Measurements from ENCODE around the gene GBX1. TPM values are rescaled to one million over a fixed set of nuclear protein-coding genes. Genes with fewer than 3 reads are reported as not detected.

GBX1 gene
- total RNA-seq, 1 donor from 2014 or later: not detected

DNA sequence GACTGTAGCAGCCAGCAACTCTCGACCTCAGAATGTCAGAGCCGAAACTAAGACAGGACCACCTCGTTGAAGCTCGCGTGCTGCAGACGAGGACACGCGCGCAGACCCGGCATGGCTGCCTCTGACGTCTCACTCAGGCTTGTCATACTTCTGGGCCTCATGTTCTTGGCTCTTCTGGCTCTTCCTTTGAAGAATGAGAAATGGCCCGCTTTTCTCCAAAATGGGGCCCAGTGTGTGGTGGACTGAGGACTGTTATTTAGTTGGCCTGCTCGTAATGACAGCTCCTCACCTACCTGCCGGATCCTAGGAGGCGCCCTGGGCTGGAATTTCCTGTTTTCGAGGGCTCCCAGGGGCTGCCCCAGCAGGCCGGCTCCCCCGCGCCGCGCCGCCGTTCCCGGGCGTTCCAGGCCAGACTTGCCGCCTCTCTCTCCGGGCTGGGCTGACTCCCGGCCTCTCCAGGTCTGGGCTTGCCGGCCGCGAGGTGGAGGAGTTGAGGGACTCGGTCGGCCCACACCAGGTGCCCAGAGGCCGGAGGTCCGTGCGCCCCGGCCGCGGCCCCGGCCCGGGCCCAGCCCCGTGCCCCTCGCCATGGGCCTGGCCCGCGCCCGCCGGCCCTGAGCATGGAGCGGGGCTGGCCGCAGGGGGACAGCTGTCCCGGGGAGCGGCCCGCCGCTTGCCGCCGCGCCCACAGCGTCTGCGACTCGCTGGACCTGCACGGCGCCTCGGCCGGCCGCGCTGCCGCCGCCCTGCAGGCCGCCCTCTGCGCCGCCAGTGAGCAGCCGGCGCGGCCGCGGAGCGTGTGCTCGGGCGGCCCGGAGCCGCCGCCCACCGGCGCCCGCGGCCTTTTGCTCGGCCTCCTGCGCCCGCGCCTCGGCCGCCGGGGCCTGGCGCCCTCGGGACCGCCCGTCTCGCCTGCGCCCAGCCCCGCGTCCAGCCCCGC is 53.1 kb downstream of the GBX1 start:
- H3K27me3 Mint-ChIP-seq (ENCODE audit: insufficient read depth): peaks cover 17% of the 10 kb centered on the region
- DNase-seq (ENCODE audit: low spot score): no peak
- no peaks in the 10 kb centered on the region for H3K4me1 Mint-ChIP-seq (ENCODE audit: low read depth)
- no peaks in the 10 kb centered on the region for H3K9me3 Mint-ChIP-seq
- peaks cover 4% of the 10 kb centered on the region for H3K36me3 Mint-ChIP-seq (ENCODE audit: low read depth)
- H3K4me3 Mint-ChIP-seq: no peak overlapping the region
- H3K27ac Mint-ChIP-seq: no peak overlapping the region
- intact Hi-C loops (cut with micrococcal nuclease): loop anchor here (1.0 kb wide), 1 partner anchor 216 kb away; no protein-coding TSS in a partner anchor

DNA sequence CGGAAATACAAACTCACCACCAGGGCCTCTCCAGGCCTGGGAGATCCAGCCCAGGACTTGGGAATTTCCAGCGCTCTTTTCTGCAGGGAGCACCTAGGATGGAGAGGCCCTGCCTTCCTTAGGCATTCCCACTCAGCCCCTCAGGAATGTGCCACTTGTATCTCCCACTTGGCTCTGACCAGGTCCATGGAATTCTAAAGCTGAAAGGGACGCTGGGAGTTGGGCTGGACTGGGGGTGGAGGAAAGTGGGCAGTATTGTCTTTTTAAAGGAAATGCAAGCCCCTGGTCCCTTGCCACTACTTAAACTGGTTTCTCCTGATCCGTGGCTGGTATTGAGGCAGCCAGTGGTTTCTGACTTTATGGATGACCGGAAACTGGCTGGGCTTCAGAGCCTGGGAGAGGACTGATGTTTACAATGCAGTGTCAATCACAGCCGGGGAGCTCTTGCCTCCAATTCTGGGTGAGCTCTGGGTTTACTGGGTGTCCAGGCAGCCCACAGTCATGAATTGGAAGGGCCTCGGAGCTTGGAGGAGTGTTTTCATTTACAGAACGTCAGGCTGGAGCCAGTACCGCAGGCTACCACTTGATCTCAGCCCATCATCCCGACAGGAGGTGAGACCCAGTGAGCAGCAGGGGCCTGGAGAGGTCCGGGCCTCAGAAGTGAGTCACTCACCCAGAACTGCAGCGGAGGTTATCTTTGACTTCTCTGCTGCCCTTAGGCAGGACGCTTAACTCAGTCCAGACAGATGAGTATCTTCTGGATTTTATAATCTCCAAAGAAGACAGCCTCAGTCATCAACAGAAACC is 53.9 kb downstream of the GBX1 start:
- intact Hi-C loops (cut with micrococcal nuclease): no loop called here
- H3K4me3 Mint-ChIP-seq: no peak overlapping the region

DNA sequence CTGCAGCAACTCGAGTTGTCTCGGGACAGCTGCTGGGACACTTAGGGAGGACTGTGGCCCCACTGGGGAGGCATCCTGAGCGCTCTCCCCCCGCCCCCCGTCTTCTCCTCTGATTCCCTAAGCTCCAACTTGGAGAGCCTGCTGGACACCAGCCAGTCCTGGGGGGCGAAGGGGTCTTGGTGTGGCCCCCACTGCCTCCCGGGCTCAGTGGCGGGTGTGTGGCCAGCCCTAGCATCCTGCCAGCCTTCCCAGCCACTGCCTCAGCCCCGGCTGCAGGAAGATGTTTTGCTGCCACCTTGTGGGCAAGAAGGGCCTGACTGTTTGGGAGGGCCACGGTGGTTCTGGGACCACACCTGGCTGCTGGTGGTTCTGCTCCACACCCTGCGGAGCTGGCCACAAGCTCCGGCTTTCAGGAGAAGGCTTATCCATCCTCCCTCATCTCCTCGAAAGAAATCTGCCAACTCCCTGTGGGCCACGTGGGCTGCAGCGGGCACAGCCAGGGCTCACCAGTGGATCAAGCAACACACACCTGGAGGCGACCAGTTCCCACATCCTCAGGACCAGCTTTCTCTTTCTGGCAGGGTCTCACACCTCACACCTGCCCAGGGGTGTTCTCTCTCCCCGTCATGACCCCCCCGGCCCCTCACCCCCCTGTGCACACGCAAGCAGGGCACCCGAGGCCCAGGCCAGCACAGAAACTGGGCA is 56.4 kb downstream of the GBX1 start:
- no peak overlapping the region for H3K27ac Mint-ChIP-seq

More for the DNA sequence above, 53.9 kb downstream of the GBX1 start:
- H3K27me3 Mint-ChIP-seq (ENCODE audit: insufficient read depth): peaks cover 17% of the 10 kb centered on the region
- H3K4me1 Mint-ChIP-seq (ENCODE audit: low read depth): no peaks in the 10 kb centered on the region
- no peaks in the 10 kb centered on the region for H3K36me3 Mint-ChIP-seq (ENCODE audit: low read depth)
- DNase-seq (ENCODE audit: low spot score): no peak
- H3K9me3 Mint-ChIP-seq: no peaks in the 10 kb centered on the region
- no peak overlapping the region for H3K27ac Mint-ChIP-seq

DNA sequence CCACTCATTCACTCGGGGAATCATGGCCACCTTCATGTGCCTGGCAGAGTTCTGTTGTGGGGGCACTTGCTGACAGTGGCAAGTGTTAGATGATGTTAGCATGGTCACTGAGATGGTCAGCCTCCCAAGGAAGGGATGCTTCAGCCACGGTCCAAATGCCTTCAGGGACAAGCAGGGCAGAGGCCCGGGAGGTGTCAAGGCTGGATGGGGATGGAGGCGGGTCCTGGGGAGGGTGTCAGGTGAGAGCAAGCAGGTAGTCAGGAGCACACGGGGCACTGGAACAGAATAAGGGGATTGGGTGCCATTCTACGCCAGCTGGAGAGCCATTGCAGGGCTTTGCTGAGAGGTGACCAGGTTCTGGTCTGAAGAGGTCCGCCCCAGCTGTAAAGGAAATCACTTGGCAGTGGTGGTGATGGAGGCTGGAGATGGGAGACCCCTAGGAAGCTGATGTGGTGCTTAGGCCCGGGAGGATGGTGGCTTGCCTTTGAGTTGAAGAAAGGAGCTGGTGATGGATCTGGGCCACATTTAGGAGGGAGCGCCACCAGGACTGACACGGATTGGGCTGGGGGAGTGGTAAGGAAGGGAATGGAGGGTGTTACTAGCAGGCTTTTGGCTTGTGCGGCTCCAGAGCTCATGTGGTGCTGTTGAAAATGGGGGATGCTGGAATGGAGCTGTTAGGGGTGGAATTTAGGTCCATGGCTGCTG is 57.1 kb downstream of the GBX1 start:
- Mint-ChIP-seq H3K27ac (no peak overlapping the region), H3K36me3 (ENCODE audit: low read depth) (no peaks in the 10 kb centered on the region), H3K9me3 (no peaks in the 10 kb centered on the region), H3K4me1 (ENCODE audit: low read depth) (no peaks in the 10 kb centered on the region), H3K27me3 (ENCODE audit: insufficient read depth) (peaks cover 19% of the 10 kb centered on the region), H3K4me3 (no peak overlapping the region)
- DNase-seq (ENCODE audit: low spot score): no peak
- intact Hi-C loops (cut with micrococcal nuclease): loop anchor here (2.0 kb wide), 1 partner anchor 82 kb away; the partner anchor contains the start of gene ABCB8

More for the DNA sequence above, 56.4 kb downstream of the GBX1 start:
- H3K36me3 Mint-ChIP-seq (ENCODE audit: low read depth): no peaks in the 10 kb centered on the region
- no peaks in the 10 kb centered on the region for H3K9me3 Mint-ChIP-seq
- H3K4me1 Mint-ChIP-seq (ENCODE audit: low read depth): no peaks in the 10 kb centered on the region
- no peak overlapping the region for H3K4me3 Mint-ChIP-seq
- intact Hi-C loops (cut with micrococcal nuclease): loop anchor here (1.0 to 2.0 kb wide), 6 partner anchors 24 to 333 kb away; partner anchors contain the start of genes ABCB8 and SLC4A2
- H3K27me3 Mint-ChIP-seq (ENCODE audit: insufficient read depth): peaks cover 17% of the 10 kb centered on the region
- peak; percentile 55 for DNase-seq (ENCODE audit: low spot score)

DNA sequence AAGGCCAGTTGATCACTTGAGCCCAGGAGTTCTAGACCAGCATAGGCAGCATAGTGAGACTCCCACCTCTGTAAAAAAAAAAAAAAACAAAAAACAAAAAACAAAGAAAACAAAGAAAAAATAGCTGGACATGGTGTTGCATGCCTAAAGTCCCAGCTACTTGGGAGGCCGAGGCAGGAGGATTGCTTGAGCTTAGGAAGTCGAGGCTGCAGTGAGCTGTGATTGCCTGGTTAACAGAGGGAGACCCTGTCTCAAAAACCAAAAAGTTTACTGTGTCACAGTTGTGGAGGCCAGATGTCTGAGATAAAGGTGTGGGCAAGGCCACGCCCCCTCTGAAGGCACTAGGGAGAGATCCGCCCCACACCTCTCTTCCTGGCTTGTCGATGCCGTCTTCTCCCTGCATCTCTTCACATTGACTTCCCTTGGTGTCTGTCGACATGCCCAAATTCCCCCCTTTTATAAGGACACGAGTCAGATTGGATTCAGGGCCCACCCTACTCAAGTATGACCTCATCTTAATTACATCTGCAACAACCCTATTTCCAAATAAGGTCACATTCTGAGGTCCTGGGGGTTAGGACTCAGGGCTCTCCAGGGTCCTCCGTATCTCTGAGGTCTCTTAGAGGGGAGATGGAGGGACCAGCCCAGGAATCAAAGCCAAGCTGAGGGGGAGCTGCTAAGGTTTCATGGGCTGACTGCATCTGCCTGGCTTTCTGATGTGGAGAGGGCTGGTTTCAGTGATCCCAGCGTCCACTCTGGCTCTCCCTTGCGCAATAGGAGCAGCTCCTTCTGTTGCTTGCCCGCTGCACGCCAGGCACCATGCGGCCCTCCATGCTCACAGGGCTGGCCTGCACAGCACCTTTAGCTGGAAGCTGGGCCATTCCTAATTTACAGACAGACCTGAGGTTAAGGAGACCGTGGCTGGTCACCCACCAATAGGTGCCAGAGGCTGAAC is 58.1 kb downstream of the GBX1 start:
- Mint-ChIP-seq H3K27me3 (ENCODE audit: insufficient read depth) (peaks cover 19% of the 10 kb centered on the region), H3K36me3 (ENCODE audit: low read depth) (no peaks in the 10 kb centered on the region), H3K27ac (no peak overlapping the region), H3K9me3 (no peaks in the 10 kb centered on the region), H3K4me3 (no peak overlapping the region), H3K4me1 (ENCODE audit: low read depth) (no peaks in the 10 kb centered on the region)
- DNase-seq (ENCODE audit: low spot score): no peak
- intact Hi-C loops (cut with micrococcal nuclease): loop anchor here (2.0 kb wide), 1 partner anchor 81 kb away; the partner anchor contains the start of gene ABCB8

DNA sequence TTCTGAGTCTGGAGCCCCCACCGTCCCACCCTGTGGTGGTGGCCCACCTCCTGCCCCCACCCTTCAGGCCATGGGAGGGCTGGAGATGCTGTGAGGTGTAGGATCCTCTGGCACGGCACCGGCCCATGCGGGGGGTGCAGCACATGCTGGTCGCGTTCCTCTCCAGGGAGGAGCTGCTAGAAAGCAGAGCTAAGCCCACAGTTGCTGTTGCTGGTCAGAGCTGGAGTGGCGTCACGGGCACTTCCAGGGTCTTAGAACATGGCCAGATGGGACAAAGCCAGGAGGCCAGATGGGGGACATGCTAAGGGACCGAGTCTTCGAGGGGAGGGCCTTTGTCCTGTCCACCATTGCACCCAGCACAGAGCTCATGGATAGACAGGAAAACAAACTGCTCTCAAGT is 59.6 kb downstream of the GBX1 start:
- no peaks in the 10 kb centered on the region for H3K4me1 Mint-ChIP-seq (ENCODE audit: low read depth)
- H3K9me3 Mint-ChIP-seq: no peaks in the 10 kb centered on the region
- intact Hi-C loops (cut with micrococcal nuclease): no loop called here

DNA sequence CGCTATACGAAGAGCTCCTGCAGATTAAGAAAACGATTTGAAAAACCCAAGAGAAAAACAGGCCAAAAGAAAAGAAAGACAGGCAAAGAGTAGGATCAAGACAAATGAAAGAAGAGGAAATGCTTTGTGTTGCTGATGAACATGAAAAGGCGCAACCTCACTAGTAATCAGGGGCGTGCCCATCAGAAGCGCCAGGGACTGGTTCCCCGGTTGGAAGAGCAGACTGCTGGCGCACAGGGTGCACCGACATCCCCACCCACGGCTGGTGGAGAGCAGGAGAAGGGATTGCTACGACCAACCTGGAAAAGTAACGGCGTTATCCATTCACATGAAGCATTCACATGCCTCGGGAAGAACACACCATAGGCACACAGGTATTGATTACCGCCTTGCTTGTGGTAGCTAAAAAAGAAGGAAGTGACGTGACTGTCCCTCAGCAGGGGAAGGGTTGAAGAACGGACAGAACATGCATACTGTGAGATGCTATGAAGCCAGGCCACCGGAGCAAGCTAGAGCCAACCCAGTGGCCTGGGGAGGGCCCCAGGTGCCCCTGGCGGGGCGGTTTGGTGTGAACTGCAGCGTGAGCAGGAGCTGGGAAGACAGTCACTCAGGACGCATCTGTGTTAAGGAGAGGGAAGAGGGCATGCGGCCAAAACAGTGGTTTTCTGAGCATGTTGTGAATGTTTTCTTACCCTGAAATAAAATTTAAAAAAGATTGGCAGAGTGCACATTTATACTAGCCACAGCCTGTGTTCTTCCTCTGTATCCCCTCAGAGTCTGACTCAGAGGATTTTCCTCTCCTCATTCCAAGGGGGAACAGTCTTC is 62.9 kb downstream of the GBX1 start:
- no peaks in the 10 kb centered on the region for H3K36me3 Mint-ChIP-seq (ENCODE audit: low read depth)
- H3K27ac Mint-ChIP-seq: no peak overlapping the region
- no peaks in the 10 kb centered on the region for H3K9me3 Mint-ChIP-seq
- H3K4me3 Mint-ChIP-seq: no peak overlapping the region
- H3K4me1 Mint-ChIP-seq (ENCODE audit: low read depth): no peaks in the 10 kb centered on the region
- H3K27me3 Mint-ChIP-seq (ENCODE audit: insufficient read depth): peaks cover 3% of the 10 kb centered on the region
- intact Hi-C loops (cut with micrococcal nuclease): no loop called here
- no peak for DNase-seq (ENCODE audit: low spot score)

More for the DNA sequence above, 59.6 kb downstream of the GBX1 start:
- Mint-ChIP-seq H3K36me3 (ENCODE audit: low read depth) (no peaks in the 10 kb centered on the region), H3K27ac (no peak overlapping the region), H3K4me3 (no peak overlapping the region), H3K27me3 (ENCODE audit: insufficient read depth) (peaks cover 6% of the 10 kb centered on the region)
- no peak for DNase-seq (ENCODE audit: low spot score)

DNA sequence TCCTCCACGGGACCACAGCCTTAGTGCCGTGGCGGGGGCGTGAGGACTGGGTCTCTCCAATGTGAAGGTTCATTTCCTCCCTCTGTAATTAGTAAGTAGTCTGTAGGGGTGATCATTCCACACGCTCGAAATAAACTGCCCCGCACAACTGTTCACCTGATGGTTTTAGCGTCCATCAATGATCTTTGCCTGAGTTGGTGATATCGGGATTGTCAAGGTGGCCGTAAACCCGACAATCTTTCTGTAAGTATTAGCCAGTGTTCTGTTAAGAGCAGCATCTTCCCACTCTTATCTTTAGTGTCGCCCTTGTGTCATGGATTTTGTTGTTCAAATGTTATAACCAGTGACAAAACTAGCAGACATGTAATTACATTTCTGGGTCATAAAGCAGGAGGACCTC is 63.5 kb downstream of the GBX1 start:
- no peaks in the 10 kb centered on the region for H3K9me3 Mint-ChIP-seq
- intact Hi-C loops (cut with micrococcal nuclease): no loop called here
- DNase-seq (ENCODE audit: low spot score): no peak
- H3K27me3 Mint-ChIP-seq (ENCODE audit: insufficient read depth): peaks cover 3% of the 10 kb centered on the region
- no peaks in the 10 kb centered on the region for H3K36me3 Mint-ChIP-seq (ENCODE audit: low read depth)
- H3K27ac Mint-ChIP-seq: no peak overlapping the region
- no peak overlapping the region for H3K4me3 Mint-ChIP-seq
- no peaks in the 10 kb centered on the region for H3K4me1 Mint-ChIP-seq (ENCODE audit: low read depth)

DNA sequence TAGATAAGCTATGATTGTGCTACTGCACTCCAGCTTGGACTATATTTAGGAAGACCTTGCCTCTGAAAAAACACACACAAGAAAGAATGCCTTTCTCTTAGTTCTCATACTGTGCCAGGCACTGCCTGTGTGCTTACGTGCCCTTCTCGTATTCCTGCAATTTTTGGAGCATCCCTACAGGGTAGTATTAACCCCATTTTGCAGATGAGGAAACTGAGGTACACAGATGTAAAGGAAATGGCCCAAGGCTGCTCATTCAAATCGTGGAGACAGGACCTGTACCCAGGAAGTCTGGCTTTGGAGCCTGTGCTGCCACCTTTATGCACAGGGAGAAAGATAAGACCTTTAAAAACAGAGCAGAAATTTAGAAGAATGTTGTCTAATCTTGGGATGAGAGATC is 64.5 kb downstream of the GBX1 start:
- no peaks in the 10 kb centered on the region for H3K4me1 Mint-ChIP-seq (ENCODE audit: low read depth)

DNA sequence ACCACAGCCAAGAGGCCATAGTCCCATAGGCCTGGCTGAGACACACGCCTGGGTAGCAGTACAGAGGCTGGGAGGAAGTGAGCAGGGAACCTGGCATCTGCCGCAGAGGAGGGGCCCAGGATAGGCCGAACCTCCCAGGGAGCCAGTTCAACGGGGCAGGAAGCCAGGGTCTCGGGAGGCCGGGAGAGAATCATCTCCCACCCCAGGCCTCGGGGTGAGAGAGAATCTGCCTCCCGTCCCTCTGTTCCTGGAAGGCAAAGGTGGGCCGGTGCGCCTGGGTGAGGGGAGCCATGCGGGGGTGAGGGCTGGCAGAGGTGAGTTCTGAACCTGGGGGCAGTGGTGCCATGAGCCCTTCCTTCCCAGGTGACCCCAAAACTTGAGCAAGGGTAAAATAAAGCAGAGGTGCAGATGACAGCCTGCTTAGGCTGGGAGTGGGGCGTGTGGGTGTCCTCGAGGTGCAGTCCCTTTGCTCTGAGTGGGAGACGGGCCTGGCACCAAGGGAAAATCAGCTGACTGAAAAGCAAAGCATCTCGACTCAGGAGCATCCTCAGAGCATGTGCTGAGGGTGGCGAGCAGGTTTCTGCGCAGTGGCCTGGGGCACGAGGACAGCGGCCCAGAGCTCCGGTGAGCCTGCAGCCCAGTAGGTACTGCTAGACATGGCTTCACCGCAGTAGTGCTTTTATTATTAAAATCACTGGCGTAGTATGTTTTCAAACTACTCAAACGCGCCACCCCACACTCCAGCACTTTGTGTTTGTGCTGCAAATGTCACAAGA is 65.7 kb downstream of the GBX1 start:
- H3K27me3 Mint-ChIP-seq (ENCODE audit: insufficient read depth): peaks cover 3% of the 10 kb centered on the region
- no peak overlapping the region for H3K4me3 Mint-ChIP-seq
- no peaks in the 10 kb centered on the region for H3K9me3 Mint-ChIP-seq
- H3K4me1 Mint-ChIP-seq (ENCODE audit: low read depth): no peaks in the 10 kb centered on the region
- no peaks in the 10 kb centered on the region for H3K36me3 Mint-ChIP-seq (ENCODE audit: low read depth)
- no peak for DNase-seq (ENCODE audit: low spot score)
- no peak overlapping the region for H3K27ac Mint-ChIP-seq
- intact Hi-C loops (cut with micrococcal nuclease): no loop called here

More for the DNA sequence above, 64.5 kb downstream of the GBX1 start:
- Mint-ChIP-seq H3K9me3 (no peaks in the 10 kb centered on the region), H3K36me3 (ENCODE audit: low read depth) (no peaks in the 10 kb centered on the region), H3K27ac (no peak overlapping the region), H3K4me3 (no peak overlapping the region), H3K27me3 (ENCODE audit: insufficient read depth) (peaks cover 3% of the 10 kb centered on the region)
- intact Hi-C loops (cut with micrococcal nuclease): no loop called here
- no peak for DNase-seq (ENCODE audit: low spot score)
